AG04449 (cell line): Measurements from ENCODE around the gene STX18.
A peak's percentile ranks its signal among the peaks of the same experiment; 100 is the strongest.
"Not testable (repeated sequence)": the region's sequence is repeated elsewhere in the genome, so short reads cannot be mapped to it uniquely, and the experiment has no call there.

Experiments
- CTCF ChIA-PET: fragments of 350-600 bp; formaldehyde crosslinking; extraction: SDS; loops from one replicate; lab custom pipeline; 2021; ENCODE audit warnings: antibody characterized with exemption; lab: Yijun Ruan, JAX
- POLR2A ChIA-PET: fragments of 400-600, 350-600 bp; formaldehyde crosslinking; extraction: SDS; loops from one replicate; lab custom pipeline; 2020; ENCODE audit warnings: antibody characterized with exemption, inconsistent platforms; lab: Yijun Ruan, JAX
- DNase-seq: peaks from one replicate; pipeline ENCODE4 v3.0.0-alpha.2; 2010; ENCODE audit warnings: low read depth, low spot score
- H3K4me3 ChIP-seq: 2 replicates; pipeline ENCODE4 v1.5.1; 2011; ENCODE audit warnings: low read depth, mild to moderate bottlenecking, control low read depth, low read length
- TF ChIP-seq, protein P1 (sequence below): IDR thresholded peaks from one replicate; pipeline ENCODE4 v1.5.1; 2011; ENCODE audit warnings: mild to moderate bottlenecking, moderate library complexity, low read length, control low read depth, inconsistent platforms; ENCODE audit not compliant: insufficient read depth; ENCODE audit errors: missing control alignments

Gene STX18

DNA sequence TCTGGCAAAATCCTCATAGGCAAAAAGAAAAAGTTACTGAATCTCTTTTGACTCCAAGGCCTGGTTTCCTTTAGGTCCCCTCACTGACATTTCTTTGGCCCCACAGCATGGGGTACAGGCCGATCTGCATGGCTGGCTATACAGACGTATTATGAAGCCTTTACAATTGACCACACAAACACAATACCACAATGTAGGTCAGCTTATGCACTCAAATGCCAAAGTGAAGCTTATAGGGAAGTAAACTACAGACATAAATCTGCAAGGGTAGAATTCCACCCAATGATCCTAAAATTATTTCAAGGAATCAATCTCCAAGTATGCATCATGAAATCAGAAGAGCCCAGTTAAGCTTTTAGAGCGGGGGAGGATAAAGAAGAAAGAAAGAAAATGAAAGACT, 20.7 kb downstream of the STX18 start:
- POLR2A ChIA-PET: no interaction called here
- no peak overlapping the region for H3K4me3 ChIP-seq
- TF ChIP-seq, protein P1, sequence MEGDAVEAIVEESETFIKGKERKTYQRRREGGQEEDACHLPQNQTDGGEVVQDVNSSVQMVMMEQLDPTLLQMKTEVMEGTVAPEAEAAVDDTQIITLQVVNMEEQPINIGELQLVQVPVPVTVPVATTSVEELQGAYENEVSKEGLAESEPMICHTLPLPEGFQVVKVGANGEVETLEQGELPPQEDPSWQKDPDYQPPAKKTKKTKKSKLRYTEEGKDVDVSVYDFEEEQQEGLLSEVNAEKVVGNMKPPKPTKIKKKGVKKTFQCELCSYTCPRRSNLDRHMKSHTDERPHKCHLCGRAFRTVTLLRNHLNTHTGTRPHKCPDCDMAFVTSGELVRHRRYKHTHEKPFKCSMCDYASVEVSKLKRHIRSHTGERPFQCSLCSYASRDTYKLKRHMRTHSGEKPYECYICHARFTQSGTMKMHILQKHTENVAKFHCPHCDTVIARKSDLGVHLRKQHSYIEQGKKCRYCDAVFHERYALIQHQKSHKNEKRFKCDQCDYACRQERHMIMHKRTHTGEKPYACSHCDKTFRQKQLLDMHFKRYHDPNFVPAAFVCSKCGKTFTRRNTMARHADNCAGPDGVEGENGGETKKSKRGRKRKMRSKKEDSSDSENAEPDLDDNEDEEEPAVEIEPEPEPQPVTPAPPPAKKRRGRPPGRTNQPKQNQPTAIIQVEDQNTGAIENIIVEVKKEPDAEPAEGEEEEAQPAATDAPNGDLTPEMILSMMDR: no peak
- CTCF ChIA-PET: interaction anchor here (1.0 to 6.1 kb wide), 8 partner anchors 9 to 158 kb away, joined by 3 to 69 read pairs (median 12); partner anchors contain the start of gene STX18
- DNase-seq: no peak

DNA sequence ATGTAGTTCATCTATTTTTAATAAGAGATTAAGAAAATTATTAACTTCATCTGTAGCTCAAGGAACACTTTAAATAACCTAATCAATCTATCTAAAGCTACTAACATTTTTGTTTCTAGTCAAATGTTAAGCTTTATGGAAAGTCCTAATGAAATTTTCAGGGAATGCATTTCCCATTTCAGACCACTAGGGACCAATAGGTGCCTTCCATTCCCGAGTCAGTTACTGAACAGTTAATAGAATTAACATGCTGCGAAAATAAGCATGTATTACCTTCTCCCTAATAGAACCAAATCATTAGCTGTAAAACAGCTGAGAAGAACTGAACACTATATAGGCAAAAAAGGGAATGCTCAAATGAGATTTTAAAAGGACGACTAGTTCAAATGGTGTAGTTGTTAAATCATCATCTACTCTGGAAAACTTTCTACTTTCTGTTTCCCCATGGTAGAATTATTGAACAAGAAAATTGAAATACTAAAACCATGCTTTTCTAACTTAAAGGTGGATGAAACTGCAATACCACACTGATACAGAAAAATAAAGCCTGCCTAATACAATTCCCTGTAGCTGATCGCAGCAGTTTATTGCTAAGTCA, 22.5 kb downstream of the STX18 start:
- TF ChIP-seq, protein P1: peak; percentile 54
- no peak for DNase-seq
- POLR2A ChIA-PET: no interaction called here
- no peak overlapping the region for H3K4me3 ChIP-seq
- CTCF ChIA-PET: interaction anchor here (0.6 to 6.1 kb wide), 34 partner anchors 8 to 363 kb away, joined by 3 to 69 read pairs (median 4); partner anchors contain the start of gene STX18

DNA sequence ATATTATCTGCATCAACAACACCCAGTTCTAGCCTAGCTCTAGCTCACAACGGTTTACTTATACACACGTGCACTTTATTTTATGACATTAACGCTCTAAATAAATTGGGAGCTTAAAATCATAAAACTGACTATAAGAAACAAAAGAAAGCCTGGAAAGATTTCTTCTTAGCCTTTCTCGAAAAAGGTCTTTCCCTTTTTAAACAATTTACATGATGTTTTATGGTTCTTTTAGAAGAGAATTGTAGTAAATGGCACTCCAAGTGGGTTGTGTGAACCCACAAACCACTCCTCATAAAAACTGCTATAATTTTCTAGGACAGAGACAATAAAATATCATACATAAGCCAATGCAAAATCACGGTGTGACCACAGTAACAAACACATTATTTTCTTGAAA, 23.1 kb downstream of the STX18 start:
- TF ChIP-seq, protein P1: no peak
- H3K4me3 ChIP-seq: no peak overlapping the region
- ChIA-PET CTCF (interaction anchor here (0.7 to 6.1 kb wide), 27 partner anchors 7 to 364 kb away, joined by 3 to 69 read pairs (median 4); partner anchors contain the start of gene STX18), POLR2A (no interaction called here)
- no peak for DNase-seq

DNA sequence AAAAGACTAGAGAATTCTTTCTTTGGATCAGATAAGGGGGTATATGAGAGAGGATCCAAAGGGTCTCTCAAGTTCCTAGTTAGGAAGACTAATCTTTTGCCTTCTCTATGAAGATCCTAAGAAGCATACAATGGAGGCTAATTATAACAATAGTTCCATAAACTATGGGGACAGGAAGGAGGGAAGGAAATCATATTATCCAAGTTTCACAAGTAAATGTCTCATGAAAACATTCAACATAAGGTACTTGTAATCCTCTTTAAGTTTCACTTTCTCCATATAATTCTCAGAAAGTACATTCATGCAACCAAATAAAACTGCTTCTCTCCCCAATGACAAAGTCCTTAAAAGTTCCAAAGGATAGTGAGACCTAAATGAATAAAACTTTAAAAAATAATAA, 27.1 kb downstream of the STX18 start:
- POLR2A ChIA-PET: no interaction called here
- no peak overlapping the region for H3K4me3 ChIP-seq
- DNase-seq: no peak
- TF ChIP-seq, protein P1: no peak
- CTCF ChIA-PET: interaction anchor here (1.0 to 3.5 kb wide), 2 partner anchors 10 to 27 kb away, joined by 4 to 15 read pairs; no protein-coding TSS in a partner anchor

DNA sequence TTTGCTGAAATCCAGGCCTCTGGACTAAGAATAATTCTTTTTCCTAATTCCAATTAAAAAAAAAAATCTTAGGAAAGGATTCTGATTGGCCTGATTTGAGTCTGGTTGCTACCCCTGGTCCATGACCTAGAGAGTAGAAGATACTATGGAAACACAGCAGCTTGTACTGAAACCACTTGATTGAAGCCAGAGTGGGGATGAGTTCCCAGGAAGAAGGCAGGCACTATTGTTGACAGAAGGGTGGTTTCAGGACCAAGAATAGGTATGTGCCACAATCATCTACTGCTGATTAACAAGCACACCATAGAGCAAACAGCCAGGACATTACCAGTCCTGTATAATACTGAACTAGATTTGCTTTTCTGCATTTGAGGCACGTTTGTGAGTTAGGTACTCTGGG, 29.6 kb downstream of the STX18 start:
- POLR2A ChIA-PET: no interaction called here
- CTCF ChIA-PET: interaction anchor here (1.4 to 3.5 kb wide), 8 partner anchors 7 to 165 kb away, joined by 3 to 15 read pairs (median 5); no protein-coding TSS in a partner anchor
- TF ChIP-seq, protein P1: no peak
- no peak overlapping the region for H3K4me3 ChIP-seq
- no peak for DNase-seq

DNA sequence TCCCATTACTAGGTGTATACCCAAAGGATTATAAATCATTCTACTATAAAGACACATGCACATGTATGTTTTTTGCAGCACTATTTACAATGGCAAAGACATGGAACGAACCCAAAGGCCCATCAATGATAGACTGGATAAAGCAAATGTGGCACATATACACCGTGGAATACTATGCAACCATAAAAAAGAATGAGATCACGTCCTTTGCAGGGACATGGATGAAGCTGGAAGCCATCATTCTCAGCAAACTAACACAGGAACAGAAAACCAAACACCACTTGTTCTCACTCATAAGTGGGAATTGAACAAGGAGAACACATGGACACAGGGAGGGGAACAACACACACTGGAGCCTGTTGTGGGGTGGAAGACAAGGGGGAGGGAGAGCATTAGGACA, 31.2 kb downstream of the STX18 start:
- POLR2A ChIA-PET, H3K4me3 ChIP-seq, DNase-seq: not testable (repeated sequence)
- CTCF ChIA-PET: interaction anchor here (0.9 to 1.9 kb wide), 3 partner anchors 9 to 167 kb away, joined by 3 to 11 read pairs (median 3); no protein-coding TSS in a partner anchor

DNA sequence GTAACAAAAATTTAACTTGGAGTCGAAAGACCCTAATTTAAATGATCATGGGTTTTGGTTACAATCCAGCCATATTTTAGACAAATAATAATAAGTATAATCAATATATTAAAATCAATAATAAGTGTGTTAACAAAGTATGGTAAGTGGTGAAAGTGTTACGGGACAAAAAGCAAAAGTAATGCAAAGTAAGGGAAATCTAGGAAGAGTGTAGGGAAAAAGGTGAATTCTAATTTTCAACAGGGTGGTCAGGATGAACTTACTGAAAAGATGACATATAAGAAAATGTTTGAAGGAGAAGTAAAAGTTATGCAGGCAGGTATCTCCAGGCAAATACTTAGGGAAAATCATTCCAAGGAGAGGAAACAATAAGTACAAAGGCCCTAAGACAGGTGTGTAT, 32.3 kb downstream of the STX18 start:
- TF ChIP-seq, protein P1: no peak
- CTCF ChIA-PET: interaction anchor here (3.3 kb wide), 1 partner anchor 10 kb away, joined by 33 read pairs; no protein-coding TSS in a partner anchor
- POLR2A ChIA-PET: no interaction called here
- H3K4me3 ChIP-seq: no peak overlapping the region
- no peak for DNase-seq
